SK-N-SH treated with all-trans-retinoic acid at 6 μM for 48 hours (cell line): ENCODE results near the gene SH3TC1.

Experiments
- ATAC-seq: fragments of 200-7000 bp; cut with Tn5 transposase; 3 replicates; pipeline ENCODE4 v1.9.1; 2020; ENCODE audit warnings: mild to moderate bottlenecking, moderate library complexity
- ARNTL ChIP-seq: fragments of 450-650 bp; formaldehyde crosslinking; IDR thresholded peaks from 2 replicates; pipeline ENCODE4 v1.5.0; 2020; ENCODE audit warnings: low read depth, mild to moderate bottlenecking, moderate library complexity, borderline replicate concordance
- BACH2 ChIP-seq: fragments of 250-450 bp; sonication (Bioruptor Pico); IDR thresholded peaks from 2 replicates; pipeline ENCODE4 v1.9.0; 2021; ENCODE audit warnings: mild to moderate bottlenecking, borderline replicate concordance
- CSDC2 ChIP-seq: fragments of 250-450 bp; sonication (Bioruptor Pico); IDR thresholded peaks from 2 replicates; pipeline ENCODE4 v1.5.0; 2020; ENCODE audit warnings: mild to moderate bottlenecking, moderate library complexity
- CSRNP3 ChIP-seq: fragments of 250-450 bp; sonication (Bioruptor Pico); IDR thresholded peaks from 2 replicates; pipeline ENCODE4 v1.5.1; 2021; ENCODE audit warnings: mild to moderate bottlenecking, moderate library complexity
- ESRRG ChIP-seq: fragments of 250-450 bp; sonication (Bioruptor Pico); IDR thresholded peaks from 2 replicates; pipeline ENCODE4 v1.6.1; 2021; ENCODE audit warnings: mild to moderate bottlenecking
- GLIS3 ChIP-seq: fragments of 250-450 bp; sonication (Bioruptor Pico); IDR thresholded peaks from 2 replicates; pipeline ENCODE4 v1.5.0; 2020; ENCODE audit warnings: mild to moderate bottlenecking, moderate library complexity
- OSR1 ChIP-seq: fragments of 250-450 bp; sonication (Bioruptor Pico); IDR thresholded peaks from 2 replicates; pipeline ENCODE4 v1.8.0; 2022; ENCODE audit warnings: moderate library complexity, mild to moderate bottlenecking, inconsistent platforms
- PATZ1 ChIP-seq: fragments of 250-450 bp; sonication (Bioruptor Pico); IDR thresholded peaks from 2 replicates; pipeline ENCODE4 v1.8.0; 2020; ENCODE audit warnings: mild to moderate bottlenecking, moderate library complexity, borderline replicate concordance
- POU6F1 ChIP-seq: fragments of 250-450 bp; sonication (Bioruptor Pico); IDR thresholded peaks from 2 replicates; pipeline ENCODE4 v1.8.0; 2021; ENCODE audit warnings: low read depth, mild to moderate bottlenecking, moderate library complexity, borderline replicate concordance
- PPARA ChIP-seq: fragments of 250-450 bp; sonication (Bioruptor Pico); IDR thresholded peaks from 2 replicates; pipeline ENCODE4 v1.5.0; 2020; ENCODE audit warnings: mild to moderate bottlenecking, borderline replicate concordance
- RARB ChIP-seq: fragments of 250-450 bp; sonication (Bioruptor Pico); IDR thresholded peaks from 2 replicates; pipeline ENCODE4 v1.8.0; 2021; ENCODE audit warnings: mild to moderate bottlenecking, moderate library complexity
- SNAI2 ChIP-seq: fragments of 250-450 bp; sonication (Bioruptor Pico); IDR thresholded peaks from 2 replicates; pipeline ENCODE4 v1.5.0; 2020; ENCODE audit warnings: mild to moderate bottlenecking, moderate library complexity
- TCF4 ChIP-seq: fragments of 250-450 bp; sonication (Bioruptor Pico); IDR thresholded peaks from 2 replicates; pipeline ENCODE4 v1.8.0; 2021; ENCODE audit warnings: mild to moderate bottlenecking, moderate library complexity, borderline replicate concordance
- TOX ChIP-seq: fragments of 250-450 bp; sonication (Bioruptor Pico); IDR thresholded peaks from 2 replicates; pipeline ENCODE4 v1.8.0; 2021; ENCODE audit warnings: mild to moderate bottlenecking, moderate library complexity, borderline replicate concordance
- TSHZ2 ChIP-seq: fragments of 250-450 bp; sonication (Bioruptor Pico); IDR thresholded peaks from 2 replicates; pipeline ENCODE4 v1.5.0; 2020; ENCODE audit warnings: mild to moderate bottlenecking, moderate library complexity
- ZC3H10 ChIP-seq: fragments of 250-450 bp; sonication (Bioruptor Pico); IDR thresholded peaks from 2 replicates; pipeline ENCODE4 v1.5.1; 2021; ENCODE audit warnings: mild to moderate bottlenecking, moderate library complexity
- ZFP3 ChIP-seq: fragments of 250-450 bp; sonication (Bioruptor Pico); IDR thresholded peaks from 2 replicates; pipeline ENCODE4 v1.5.0; 2020; ENCODE audit warnings: mild to moderate bottlenecking, moderate library complexity
- ZFP30 ChIP-seq: fragments of 450-650 bp; formaldehyde crosslinking; IDR thresholded peaks from 2 replicates; pipeline ENCODE4 v1.5.0; 2022; ENCODE audit warnings: mild to moderate bottlenecking, moderate library complexity
- ZNF70 ChIP-seq: fragments of 450-650 bp; formaldehyde crosslinking; IDR thresholded peaks from 2 replicates; pipeline ENCODE4 v1.5.0; 2020; ENCODE audit warnings: mild to moderate bottlenecking, moderate library complexity
- ZNF8 ChIP-seq: fragments of 450-650 bp; formaldehyde crosslinking; IDR thresholded peaks from 2 replicates; pipeline ENCODE4 v1.5.0; 2020; ENCODE audit warnings: mild to moderate bottlenecking, moderate library complexity

Gene SH3TC1

GRCh38 chr4:8179074-8179473 is 20.0 kb upstream of the SH3TC1 start:
- TF ChIP-seq BACH2 (CRISPR knock-in tag) = no peak
- no peak for ATAC-seq

GRCh38 chr4:8179771-8180170 is 19.3 kb upstream of the SH3TC1 start:
- TF ChIP-seq ZNF70 = no peak
- TF ChIP-seq SNAI2 (CRISPR knock-in tag) = no peak
- TF ChIP-seq GLIS3 (CRISPR knock-in tag) = no peak

GRCh38 chr4:8180310-8181093 is 18.6 kb upstream of the SH3TC1 start:
- ATAC-seq = no peak
- TF ChIP-seq ESRRG (no peak), ZNF8 (CRISPR knock-in tag) (no peak), PPARA (CRISPR knock-in tag) (no peak), ZFP30 (no peak), SNAI2 (CRISPR knock-in tag) (no peak), POU6F1 (no peak), ZC3H10 (CRISPR knock-in tag) (no peak), TSHZ2 (CRISPR knock-in tag) (no peak), ARNTL (CRISPR knock-in tag) (no peak), PATZ1 (CRISPR knock-in tag) (no peak), RARB (no peak), TCF4 (CRISPR knock-in tag) (no peak), OSR1 (CRISPR knock-in tag) (no peak), CSRNP3 (CRISPR knock-in tag) (no peak), ZFP3 (no peak), BACH2 (CRISPR knock-in tag) (no peak), ZNF70 (no peak), CSDC2 (no peak), GLIS3 (CRISPR knock-in tag) (no peak)

More at GRCh38 chr4:8179771-8180170, 19.3 kb upstream of the SH3TC1 start:
- no peak for ATAC-seq

- TF ChIP-seq ARNTL (CRISPR knock-in tag) = no peak
- no peak for TF ChIP-seq ZFP3
- no peak for TF ChIP-seq POU6F1
- no peak for TF ChIP-seq BACH2 (CRISPR knock-in tag)
- no peak for TF ChIP-seq ZNF8 (CRISPR knock-in tag)
- TF ChIP-seq OSR1 (CRISPR knock-in tag) = no peak
- TF ChIP-seq ZNF70 = no peak
- no peak for TF ChIP-seq TOX (CRISPR knock-in tag)
- TF ChIP-seq, all 23 proteins: peak for 0
- ATAC-seq = no peak
Observed at GRCh38 chr4:8181119-8181518, 18.0 kb upstream of the SH3TC1 start.
